CD4-positive, alpha-beta T cell treated with Interleukin-6 at 100 ng/mL for 8 hours (primary cell): Measurements from ENCODE around the gene SUMF1.

Experiments used
- DNase-seq: peaks from one replicate; pipeline ENCODE4 v3.0.0-alpha.2; 2020; ENCODE audit warnings: mixed read lengths, low spot score

SUMF1 gene

GRCh38 chr3:4385201-4385600 lies 81.9 kb downstream of the SUMF1 start:
- DNase-seq, result no peak

- DNase-seq, result no peak
Measured at GRCh38 chr3:4380013-4380412, 87.1 kb downstream of the SUMF1 start.

GRCh38 chr3:4376499-4376898 lies 90.6 kb downstream of the SUMF1 start:
- no peak for DNase-seq

GRCh38 chr3:4375911-4376310 lies 91.2 kb downstream of the SUMF1 start:
- DNase-seq, result no peak

- no peak for DNase-seq
Measured at GRCh38 chr3:4373669-4374068, 93.4 kb downstream of the SUMF1 start.

GRCh38 chr3:4362523-4362922 lies 104.5 kb downstream of the SUMF1 start:
- DNase-seq, result no peak

- DNase-seq, result no peak
Measured at GRCh38 chr3:4360817-4361216, 106.3 kb downstream of the SUMF1 start.

- no peak for DNase-seq
Measured at GRCh38 chr3:4359805-4360502, 107.1 kb downstream of the SUMF1 start.

GRCh38 chr3:4358273-4358672 lies 108.8 kb downstream of the SUMF1 start:
- no peak for DNase-seq

- DNase-seq, result no peak
Measured at GRCh38 chr3:4356546-4357410, 110.3 kb downstream of the SUMF1 start.

GRCh38 chr3:4356220-4356540 lies 110.9 kb downstream of the SUMF1 start:
- no peak for DNase-seq

GRCh38 chr3:4355401-4356219 lies 111.5 kb downstream of the SUMF1 start:
- no peak for DNase-seq

GRCh38 chr3:4351872-4352271 lies 115.2 kb downstream of the SUMF1 start:
- DNase-seq, result no peak

- DNase-seq, result no peak
Measured at GRCh38 chr3:4351164-4351855, 115.8 kb downstream of the SUMF1 start.

GRCh38 chr3:4350789-4351163 lies 116.3 kb downstream of the SUMF1 start:
- peak; percentile 61 for DNase-seq

GRCh38 chr3:4343258-4343657 lies 123.8 kb downstream of the SUMF1 start:
- no peak for DNase-seq

- DNase-seq, result no peak
Measured at GRCh38 chr3:4341336-4341675, 125.8 kb downstream of the SUMF1 start.

- DNase-seq, result no peak
Measured at GRCh38 chr3:4340411-4341335, 126.4 kb downstream of the SUMF1 start.

GRCh38 chr3:4340077-4340410 lies 127.0 kb downstream of the SUMF1 start:
- DNase-seq, result no peak

- no peak for DNase-seq
Measured at GRCh38 chr3:4338751-4339150, 128.3 kb downstream of the SUMF1 start.

GRCh38 chr3:4336850-4337546 lies 130.1 kb downstream of the SUMF1 start:
- DNase-seq, result no peak
